BLaER1 treated with 17β-estradiol and CSF1 and Interleukin-3, amounts not matched to agents 10 nM and 100 nM (cell line): ENCODE results near the gene DAO.
A peak's percentile ranks its signal among the peaks of the same experiment; 100 is the strongest.

Source experiments
- H3K27ac ChIP-seq, 11 experiments: shearing (Covaris generic); formaldehyde crosslinking; 2 replicates each; pipeline ENCODE4 v1.8.1; 2022
- H3K27me3 ChIP-seq, 11 experiments: shearing (Covaris generic); formaldehyde crosslinking; 2 replicates each; pipeline ENCODE4 v1.8.1; 2022
- H3K36me3 ChIP-seq, 11 experiments: shearing (Covaris generic); formaldehyde crosslinking; 2 replicates each; pipeline ENCODE4 v1.8.1; 2022
- H3K4me1 ChIP-seq, 10 experiments: shearing (Covaris generic); formaldehyde crosslinking; 2 replicates each; pipeline ENCODE4 v1.8.1; 2022
- H3K4me2 ChIP-seq, 11 experiments: shearing (Covaris generic); formaldehyde crosslinking; 2 replicates each; pipeline ENCODE4 v1.8.1; 2022
- H3K4me3 ChIP-seq, 10 experiments: shearing (Covaris generic); formaldehyde crosslinking; 2 replicates each; pipeline ENCODE4 v1.8.1; 2022
- H3K9ac ChIP-seq, 11 experiments: shearing (Covaris generic); formaldehyde crosslinking; 2 replicates each; pipeline ENCODE4 v1.8.1; 2022
- H3K9me3 ChIP-seq, 11 experiments: shearing (Covaris generic); formaldehyde crosslinking; replicated peaks in 1 of 11; 2 replicates each; pipeline ENCODE4 v1.8.1; 2022
- H4K20me1 ChIP-seq, 11 experiments: shearing (Covaris generic); formaldehyde crosslinking; 2 replicates each; pipeline ENCODE4 v1.8.1; 2022
- Cebpa-rat ChIP-seq, 11 experiments: shearing (Covaris generic); IDR thresholded peaks; 2 replicates each; pipeline ENCODE4 v1.8.1; 2022

Gene DAO

DNA sequence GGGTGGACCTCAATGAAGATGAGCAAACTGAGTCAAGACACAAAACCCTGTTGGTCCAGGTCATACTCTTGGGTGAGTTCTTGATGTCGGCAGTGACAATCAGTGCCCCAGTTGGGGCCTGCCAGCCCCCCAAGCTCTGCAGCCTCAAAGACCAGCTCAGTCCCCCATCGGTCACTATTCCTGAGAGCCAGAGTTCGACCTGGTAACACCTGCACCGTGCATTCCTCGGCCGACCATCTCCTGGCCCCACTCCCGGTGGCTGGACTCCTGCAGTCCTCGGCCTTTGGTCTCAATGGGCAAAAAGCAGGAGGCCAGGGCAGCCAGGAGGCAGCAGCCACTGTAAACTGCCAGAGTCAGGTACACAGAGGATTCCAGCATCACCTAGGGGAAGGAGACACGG lies 32.5 kb downstream of the DAO start:
- Histone ChIP-seq H3K27ac (no peak overlapping the region), H3K9me3 (no peaks in the 10 kb centered on the region), H4K20me1 (no peaks in the 10 kb centered on the region), H3K36me3 (no peaks in the 10 kb centered on the region), H3K27me3 (no peaks in the 10 kb centered on the region), H3K9ac (no peak overlapping the region), H3K4me1 (peaks cover 8 to 47% (median 22%) of the 10 kb centered on the region in 10 experiments; a peak in 16 of 20 replicates), H3K4me2 (no peak overlapping the region), H3K4me3 (no peak overlapping the region)
- no peak for TF ChIP-seq Cebpa-rat (IDR thresholded peaks at IDR 0.05)

DNA sequence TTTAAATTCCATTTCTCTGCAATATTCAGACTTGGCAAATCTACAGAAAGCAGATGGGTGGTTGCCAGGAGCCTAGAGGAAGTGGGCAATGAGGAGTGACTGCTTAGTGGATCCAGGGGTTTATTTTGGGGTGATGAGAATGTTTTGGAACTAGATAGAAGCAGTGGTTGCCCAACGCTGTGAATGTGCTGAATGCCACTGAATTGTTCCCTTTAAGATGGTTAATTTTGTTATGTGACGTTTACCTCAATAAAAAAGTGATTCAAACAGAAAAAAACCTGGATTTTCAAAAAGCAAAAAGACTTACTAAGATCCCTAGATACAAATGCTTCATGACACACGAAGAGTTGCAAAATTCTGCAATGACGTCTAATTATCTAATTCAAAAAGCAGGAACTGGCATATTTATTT lies 34.2 kb downstream of the DAO start:
- Histone ChIP-seq H3K9ac (peak overlapping the region in 4 of 11 experiments; percentile 14 to 72 (median 52); a peak in 6 of 22 replicates), H4K20me1 (no peaks in the 10 kb centered on the region), H3K27ac (peak overlapping the region in 5 of 11 experiments; percentile 34 to 82 (median 64); a peak in 8 of 22 replicates), H3K4me1 (peaks cover 5 to 30% (median 12%) of the 10 kb centered on the region in 10 experiments; a peak in 14 of 20 replicates), H3K4me3 (no peak overlapping the region), H3K36me3 (no peaks in the 10 kb centered on the region), H3K9me3 (no peaks in the 10 kb centered on the region), H3K27me3 (no peaks in the 10 kb centered on the region), H3K4me2 (peak overlapping the region in 9 of 11 experiments; percentile 5 to 84 (median 53); a peak in 14 of 22 replicates)
- TF ChIP-seq Cebpa-rat (IDR thresholded peaks at IDR 0.05): peak in 2 of 11 experiments; percentile 41 to 50; a peak in 1 of 22 replicates

DNA sequence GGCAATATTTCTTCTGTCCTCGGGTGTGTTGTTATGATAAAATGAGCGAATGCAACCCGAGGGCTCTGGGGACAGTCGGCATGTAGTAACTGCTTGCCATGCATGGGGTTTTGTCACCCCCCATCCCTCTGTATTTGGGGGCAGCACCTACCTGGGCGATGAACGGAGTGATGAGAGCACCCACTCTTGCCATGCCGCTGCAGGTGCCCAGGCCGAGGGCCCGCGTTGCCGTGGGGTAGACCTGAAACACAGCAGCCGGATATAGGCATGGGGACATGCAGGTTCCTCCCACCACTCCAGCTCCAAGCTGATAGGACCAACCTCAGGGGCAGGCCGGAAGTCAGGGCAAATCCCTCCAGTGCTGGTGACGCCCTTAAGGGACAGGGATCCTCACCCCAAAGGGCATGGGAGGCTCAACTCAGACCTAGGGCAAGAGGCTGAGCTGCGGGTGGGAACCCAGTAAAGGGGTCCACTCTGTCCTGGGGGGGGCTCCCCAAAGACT lies 35.8 kb downstream of the DAO start:
- Histone ChIP-seq H4K20me1 (no peaks in the 10 kb centered on the region), H3K27ac (no peak overlapping the region; a peak in 1 of 22 replicates), H3K27me3 (no peaks in the 10 kb centered on the region), H3K4me1 (peaks cover 5 to 24% (median 12%) of the 10 kb centered on the region in 10 experiments; a peak in 14 of 20 replicates), H3K9ac (no peak overlapping the region), H3K4me2 (no peak overlapping the region), H3K36me3 (no peaks in the 10 kb centered on the region), H3K9me3 (no peaks in the 10 kb centered on the region), H3K4me3 (no peak overlapping the region)
- no peak for TF ChIP-seq Cebpa-rat (IDR thresholded peaks at IDR 0.05)

DNA sequence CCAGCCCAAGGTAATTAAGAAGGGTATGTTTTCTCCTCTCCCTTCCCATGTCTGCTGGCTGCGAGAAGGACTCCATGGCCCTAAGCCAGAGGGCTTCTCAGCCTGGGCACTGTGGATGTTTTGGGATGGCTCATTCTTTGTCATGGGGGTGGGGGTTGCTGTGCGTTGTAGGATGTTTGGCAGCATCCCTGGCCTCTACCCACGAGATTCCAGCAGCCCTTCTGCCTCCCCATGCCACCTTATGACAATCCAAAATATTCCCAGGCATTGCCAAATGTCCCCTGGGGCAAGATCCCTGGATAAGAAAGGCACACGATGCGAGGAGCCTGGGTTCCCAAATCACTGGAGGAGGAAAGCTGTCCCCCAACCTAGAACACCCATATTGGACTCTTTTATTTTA lies 36.4 kb downstream of the DAO start:
- Histone ChIP-seq H3K27me3 (no peaks in the 10 kb centered on the region), H3K9me3 (no peaks in the 10 kb centered on the region), H3K4me1 (peaks cover 5 to 24% (median 12%) of the 10 kb centered on the region in 10 experiments; a peak in 14 of 20 replicates), H3K4me2 (no peak overlapping the region), H3K36me3 (no peaks in the 10 kb centered on the region), H3K9ac (no peak overlapping the region), H4K20me1 (no peaks in the 10 kb centered on the region), H3K4me3 (no peak overlapping the region), H3K27ac (no peak overlapping the region)
- no peak for TF ChIP-seq Cebpa-rat (IDR thresholded peaks at IDR 0.05)

DNA sequence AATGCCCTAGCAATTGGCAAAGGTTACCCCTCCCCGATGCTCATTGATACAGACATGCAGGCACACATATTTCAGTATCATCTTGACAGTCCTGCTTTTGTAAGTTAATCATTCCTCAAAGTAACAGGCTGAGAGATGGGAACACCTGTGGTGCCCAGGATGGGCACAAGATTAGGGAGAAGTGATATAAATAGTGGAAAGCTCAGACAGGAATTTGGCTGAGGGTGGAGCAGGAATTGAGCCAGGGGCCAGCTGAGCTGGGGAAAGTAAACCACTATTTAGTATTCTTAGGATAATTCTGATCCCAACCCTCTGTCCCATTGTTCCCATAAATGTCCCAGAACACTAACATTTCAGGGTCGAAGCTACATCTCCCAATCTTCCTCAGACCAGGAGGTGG lies 38.3 kb downstream of the DAO start:
- Histone ChIP-seq H3K4me1 (peaks cover 5 to 20% (median 12%) of the 10 kb centered on the region in 10 experiments; a peak in 14 of 20 replicates), H3K4me3 (no peak overlapping the region), H4K20me1 (no peaks in the 10 kb centered on the region), H3K4me2 (no peak overlapping the region), H3K9me3 (0 out of 22 replicates have a peak, but pooled peaks cover 0 to 5% (median 0%) of the 10 kb centered on the region in 11 experiments), H3K27me3 (no peaks in the 10 kb centered on the region), H3K36me3 (no peaks in the 10 kb centered on the region), H3K27ac (no peak overlapping the region), H3K9ac (no peak overlapping the region)
- TF ChIP-seq Cebpa-rat (IDR thresholded peaks at IDR 0.05): no peak

DNA sequence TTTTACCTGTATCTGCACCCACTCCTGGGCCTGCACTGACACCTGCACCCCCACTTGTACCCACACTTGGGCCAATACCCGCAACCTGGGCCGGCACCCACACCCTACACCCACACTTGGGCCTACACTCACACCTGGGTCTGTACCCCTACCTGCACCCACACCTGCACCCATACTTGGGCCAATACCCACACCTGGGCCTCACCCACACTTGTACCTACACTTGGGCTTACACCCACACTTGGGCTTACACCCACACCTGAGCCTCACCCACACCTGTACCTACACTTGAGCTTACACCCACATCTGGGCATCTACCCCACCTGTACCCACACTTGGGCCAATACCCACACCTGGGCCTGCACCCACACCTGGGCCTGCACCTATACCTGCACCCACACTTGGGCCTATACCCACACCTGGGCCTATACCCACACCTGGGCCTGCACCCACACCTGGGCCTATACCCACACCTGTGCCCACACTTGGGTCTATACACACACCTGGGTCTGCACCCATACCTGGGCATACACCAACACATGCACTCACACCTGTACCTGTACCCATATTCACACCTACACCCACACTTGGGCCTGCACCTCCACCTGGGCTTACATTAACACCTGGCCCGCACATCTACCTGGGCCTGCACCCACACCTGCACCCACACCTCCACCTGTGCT lies 39.2 kb downstream of the DAO start:
- TF ChIP-seq Cebpa-rat (IDR thresholded peaks at IDR 0.05): no peak
- Histone ChIP-seq H3K9me3 (0 out of 22 replicates have a peak, but pooled peaks cover 0 to 8% (median 0%) of the 10 kb centered on the region in 11 experiments), H3K4me3 (no peak overlapping the region), H3K36me3 (no peaks in the 10 kb centered on the region), H3K27me3 (no peaks in the 10 kb centered on the region), H3K4me1 (peaks cover 0 to 11% (median 4%) of the 10 kb centered on the region in 10 experiments; a peak in 12 of 20 replicates), H3K9ac (no peak overlapping the region), H4K20me1 (no peaks in the 10 kb centered on the region), H3K27ac (no peak overlapping the region), H3K4me2 (no peak overlapping the region)

DNA sequence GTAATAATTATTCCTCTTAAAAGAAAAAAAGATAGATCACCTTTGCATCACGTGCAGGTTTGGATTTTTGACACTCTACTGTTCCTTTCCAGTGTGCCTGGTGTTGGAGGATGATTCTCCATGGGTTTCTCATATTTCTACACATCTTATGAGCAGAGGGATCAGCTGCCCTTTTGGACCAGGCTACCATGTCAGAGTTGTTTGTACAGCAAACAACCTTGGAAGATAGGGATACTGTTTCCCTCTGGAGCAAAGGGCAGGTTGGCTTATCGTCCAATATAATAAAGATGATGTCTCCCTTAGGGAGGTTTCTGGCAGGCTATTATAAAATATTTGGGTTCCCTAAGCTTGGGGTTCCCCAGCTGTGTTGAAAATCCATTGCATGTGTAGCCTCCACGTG lies 42.1 kb downstream of the DAO start:
- Histone ChIP-seq H3K4me2 (no peak overlapping the region), H3K27me3 (no peaks in the 10 kb centered on the region), H3K9ac (no peak overlapping the region), H3K4me3 (no peak overlapping the region), H3K9me3 (peaks cover 0 to 14% (median 0%) of the 10 kb centered on the region in 11 experiments; a peak in 1 of 22 replicates), H3K4me1 (no peaks in the 10 kb centered on the region), H3K36me3 (no peaks in the 10 kb centered on the region), H3K27ac (no peak overlapping the region), H4K20me1 (no peaks in the 10 kb centered on the region)
- no peak for TF ChIP-seq Cebpa-rat (IDR thresholded peaks at IDR 0.05)

DNA sequence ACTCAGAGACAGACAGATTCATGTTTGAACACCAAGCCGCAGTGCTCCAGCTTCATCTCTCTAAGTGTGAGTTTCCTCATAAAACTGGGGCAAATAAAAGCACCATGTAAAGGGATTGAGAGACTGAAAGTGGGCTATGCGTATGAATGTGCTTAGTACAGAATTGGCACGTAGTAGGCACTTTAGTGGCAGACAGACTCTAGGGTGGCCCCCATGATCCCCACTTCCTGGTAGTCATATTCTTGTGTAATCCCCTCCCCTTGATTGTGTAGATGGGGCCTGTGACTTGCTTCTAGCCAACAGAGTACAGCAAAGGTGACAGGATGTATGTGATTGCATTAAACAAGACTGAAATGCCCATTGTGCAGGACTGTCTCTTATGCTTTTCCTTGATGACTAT lies 43.0 kb downstream of the DAO start:
- H3K9ac ChIP-seq: no peak overlapping the region
- no peaks in the 10 kb centered on the region for H3K4me1 ChIP-seq
- peaks cover 0 to 14% (median 0%) of the 10 kb centered on the region in 11 experiments; a peak in 1 of 22 replicates for H3K9me3 ChIP-seq
- H3K4me2 ChIP-seq: no peak overlapping the region
- no peak for TF ChIP-seq Cebpa-rat (IDR thresholded peaks at IDR 0.05)
- H3K27me3 ChIP-seq: no peaks in the 10 kb centered on the region
- H3K36me3 ChIP-seq: no peaks in the 10 kb centered on the region
- no peak overlapping the region for H3K27ac ChIP-seq
- H4K20me1 ChIP-seq: no peaks in the 10 kb centered on the region
- H3K4me3 ChIP-seq: no peak overlapping the region

DNA sequence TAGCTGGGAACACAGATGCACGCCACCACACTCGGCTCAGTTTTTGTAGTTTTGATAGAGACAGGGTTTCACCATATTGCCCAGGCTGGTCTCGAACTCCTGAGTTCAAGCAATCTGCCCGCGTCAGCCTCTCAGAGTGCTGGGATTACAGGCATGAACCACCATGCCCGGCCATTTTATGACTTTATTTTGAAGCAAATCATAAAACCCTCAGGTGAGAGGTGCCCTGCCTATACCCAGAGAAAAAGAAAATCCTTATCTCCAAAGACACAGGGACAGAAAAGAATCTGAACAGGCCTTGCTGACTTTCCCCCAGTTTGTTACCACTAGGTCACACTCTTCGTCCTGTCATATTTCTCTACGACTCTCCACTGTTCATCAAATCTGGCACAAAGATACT lies 48.8 kb downstream of the DAO start:
- Histone ChIP-seq H3K9me3 (peaks cover 0 to 6% (median 0%) of the 10 kb centered on the region in 11 experiments; a peak in 1 of 22 replicates), H3K27ac (no peak overlapping the region), H3K4me1 (no peaks in the 10 kb centered on the region), H3K4me3 (no peak overlapping the region), H3K36me3 (no peaks in the 10 kb centered on the region), H4K20me1 (no peaks in the 10 kb centered on the region), H3K4me2 (no peak overlapping the region), H3K27me3 (no peaks in the 10 kb centered on the region), H3K9ac (no peak overlapping the region)
- no peak for TF ChIP-seq Cebpa-rat (IDR thresholded peaks at IDR 0.05)
